Fibroblast of pulmonary artery (primary cell): ENCODE data around the gene URM1.
"Not testable (repeated sequence)": the region's sequence is repeated elsewhere in the genome, so short reads cannot be mapped to it uniquely, and the experiment has no call there.

Source experiments
- DNase-seq: peaks from one replicate; pipeline ENCODE4 v3.0.0-alpha.2; 2010; ENCODE audit warnings: low read depth
- H3K4me3 ChIP-seq: replicated peaks from 2 replicates; pipeline ENCODE4 v1.5.1; 2011; ENCODE audit warnings: low read depth, mild to moderate bottlenecking, control low read depth, low read length, moderate library complexity
- CTCF ChIP-seq: IDR thresholded peaks from 2 replicates; pipeline ENCODE4 v1.5.1; 2011; ENCODE audit warnings: mild to moderate bottlenecking, control low read depth, low read length, inconsistent platforms; ENCODE audit errors: missing control alignments

Gene URM1

GRCh38 chr9:128325629-128326028 lies 45.5 kb upstream of the URM1 start:
- TF ChIP-seq CTCF = no peak
- H3K4me3 ChIP-seq = no peak overlapping the region
- DNase-seq = no peak

GRCh38 chr9:128333451-128333869 lies 37.7 kb upstream of the URM1 start:
- no peak for TF ChIP-seq CTCF
- H3K4me3 ChIP-seq = no peak overlapping the region
- DNase-seq = no peak

DNA sequence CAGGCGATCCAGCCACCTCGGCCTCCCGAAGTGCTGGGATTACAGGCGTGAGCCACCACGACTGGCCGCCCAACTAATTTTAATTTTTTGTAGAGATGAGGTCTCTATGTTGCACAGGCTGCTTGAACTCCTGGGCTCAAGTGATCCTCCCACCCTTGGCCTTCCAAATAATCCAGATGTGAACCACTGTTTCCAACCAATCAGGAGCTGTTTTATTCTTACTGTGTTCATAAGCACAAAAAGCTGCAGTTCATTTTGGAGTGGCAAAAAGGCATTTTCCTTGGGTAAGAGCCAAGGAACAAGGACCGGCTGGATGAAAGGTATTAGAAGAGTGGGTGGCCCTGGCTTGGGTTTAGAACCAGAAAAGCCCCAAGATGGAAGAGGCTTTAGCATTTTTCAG lies 36.0 kb upstream of the URM1 start:
- TF ChIP-seq CTCF = no peak
- no peak overlapping the region for H3K4me3 ChIP-seq
- DNase-seq = no peak

GRCh38 chr9:128335914-128336313 lies 35.3 kb upstream of the URM1 start:
- H3K4me3 ChIP-seq = no peak overlapping the region
- no peak for TF ChIP-seq CTCF
- no peak for DNase-seq

GRCh38 chr9:128337936-128338335 lies 33.2 kb upstream of the URM1 start:
- DNase-seq = no peak
- no peak for TF ChIP-seq CTCF
- no peak overlapping the region for H3K4me3 ChIP-seq

GRCh38 chr9:128338852-128339614 lies 32.1 kb upstream of the URM1 start:
- H3K4me3 ChIP-seq, DNase-seq: not testable (repeated sequence)

DNA sequence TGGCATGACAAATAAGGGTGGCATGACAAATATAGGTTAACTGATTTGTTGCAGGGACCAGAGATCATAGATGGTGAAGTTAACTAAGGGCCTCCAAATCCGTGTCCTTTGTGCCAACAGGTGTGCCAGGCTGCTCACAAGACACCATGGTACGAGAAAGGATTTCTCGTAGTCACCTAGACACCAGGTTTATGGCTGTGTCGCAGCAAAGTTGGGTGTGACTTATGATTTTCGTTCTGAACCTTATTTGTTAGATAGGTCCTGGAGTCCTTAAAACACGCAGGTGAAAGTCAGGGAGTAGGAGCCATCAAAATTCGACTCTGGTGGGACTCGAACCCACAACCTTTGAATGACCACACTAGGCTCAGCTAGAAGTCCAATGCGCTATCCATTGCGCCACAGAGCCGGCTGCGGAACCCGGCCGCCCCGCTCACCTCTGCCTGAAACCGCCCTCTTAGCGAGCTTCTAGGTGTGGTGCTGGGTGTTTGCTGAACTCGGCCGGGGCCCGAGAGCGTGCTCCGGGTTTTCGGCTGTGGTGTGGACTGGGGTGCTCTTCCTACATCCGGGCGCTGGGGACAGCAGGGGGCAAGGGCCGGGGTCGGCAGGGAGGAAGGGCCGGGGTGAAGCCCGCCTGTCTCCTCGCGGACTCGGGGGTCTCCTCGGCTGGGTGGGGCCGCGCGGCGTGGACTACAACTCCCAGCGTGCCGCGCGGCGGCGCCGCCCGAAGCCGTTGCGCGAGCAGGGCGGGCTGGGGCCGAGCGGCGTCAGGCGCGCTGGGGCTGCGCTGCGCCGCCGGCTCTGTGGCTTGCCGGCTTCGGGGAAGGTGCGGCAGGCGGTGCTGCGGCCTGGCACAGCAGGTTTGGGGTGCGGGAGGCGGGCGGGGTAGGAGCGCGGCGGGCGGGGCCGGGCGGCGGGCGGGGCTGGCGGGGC lies 31.1 kb upstream of the URM1 start, which contains the start of gene SLC27A4:
TSS of gene SLC27A4 (plus strand) at position 767 of the 930 bp plus-strand sequence. CDS start 2,606 bp downstream, outside the sequence.
- H3K4me3 ChIP-seq = peak within 1 kb of the TSS; percentile 75
- no peak for TF ChIP-seq CTCF
- peak; percentile 73 for DNase-seq
